ENCODE results near the gene SNX25. TPM values are rescaled to one million over a fixed set of nuclear protein-coding genes. Genes with fewer than 3 reads are reported as not detected.

SNX25 gene
- total and polyA plus RNA-seq, 2 donors (not counting 1 experiment from before 2014, with no cell fraction given): 11.1 to 32.9 TPM

- H3K4me2 ChIP-seq (ENCODE audit: extremely low read depth, insufficient read depth, low read length): no peak overlapping the region
- H3K9ac ChIP-seq (ENCODE audit: insufficient read depth, low read length): no peak overlapping the region
- H3K36me3 ChIP-seq (ENCODE audit: control insufficient read depth, insufficient read depth, low read length): no peaks in the 10 kb centered on the region
- no peak for DNase-seq (ENCODE audit: low read depth in 2 of 2)
- no peaks in the 10 kb centered on the region for H3K27me3 ChIP-seq (ENCODE audit: control insufficient read depth, insufficient read depth, low read length)
- no peaks in the 10 kb centered on the region for H3K79me2 ChIP-seq (ENCODE audit: control insufficient read depth, insufficient read depth, low read length)
- no peaks in the 10 kb centered on the region for H3K9me3 ChIP-seq (ENCODE audit: control insufficient read depth, insufficient read depth, low read depth, low read length)
- no peak overlapping the region for H2AFZ ChIP-seq (ENCODE audit: low read length)
- no peak overlapping the region for H3K27ac ChIP-seq (ENCODE audit: insufficient read depth, low read length)
- TF ChIP-seq EZH2 (IDR thresholded peaks at IDR 0.05; ENCODE audit: low read length, missing control alignments): no peak
- no peak for TF ChIP-seq CTCF (conservative IDR thresholded peaks at IDR 0.05 in 1 of 2, IDR thresholded peaks at IDR 0.05 in 1 of 2; ENCODE audit: low read depth in 1 of 2, low read length in 2 of 2)
- no peaks in the 10 kb centered on the region for H4K20me1 ChIP-seq (ENCODE audit: control insufficient read depth, extremely low read depth, insufficient read depth, low read length)
- H3K4me3 ChIP-seq (replicated peaks in 1 of 4; ENCODE audit: control extremely low read depth in 1 of 4, insufficient read depth in 1 of 4, low read depth in 3 of 4, low read length in 4 of 4): no peak overlapping the region
- H3K4me1 ChIP-seq (ENCODE audit: control insufficient read depth, extremely low read depth, insufficient read depth, low read length): no peaks in the 10 kb centered on the region
Measured at GRCh38 chr4:185341377-185341776, 132.0 kb downstream of the SNX25 start.

- H2AFZ ChIP-seq (ENCODE audit: low read length): no peak overlapping the region
- no peaks in the 10 kb centered on the region for H3K4me1 ChIP-seq (ENCODE audit: control insufficient read depth, extremely low read depth, insufficient read depth, low read length)
- no peaks in the 10 kb centered on the region for H3K27me3 ChIP-seq (ENCODE audit: control insufficient read depth, insufficient read depth, low read length)
- no peak overlapping the region for H3K9ac ChIP-seq (ENCODE audit: insufficient read depth, low read length)
- no peaks in the 10 kb centered on the region for H3K36me3 ChIP-seq (ENCODE audit: control insufficient read depth, insufficient read depth, low read length)
- no peaks in the 10 kb centered on the region for H3K79me2 ChIP-seq (ENCODE audit: control insufficient read depth, insufficient read depth, low read length)
- no peak overlapping the region for H3K27ac ChIP-seq (ENCODE audit: insufficient read depth, low read length)
- DNase-seq (ENCODE audit: low read depth in 2 of 2): no peak
- no peaks in the 10 kb centered on the region for H3K9me3 ChIP-seq (ENCODE audit: control insufficient read depth, insufficient read depth, low read depth, low read length)
- no peak overlapping the region for H3K4me3 ChIP-seq (replicated peaks in 1 of 4; ENCODE audit: control extremely low read depth in 1 of 4, insufficient read depth in 1 of 4, low read depth in 3 of 4, low read length in 4 of 4)
- no peak overlapping the region for H3K4me2 ChIP-seq (ENCODE audit: extremely low read depth, insufficient read depth, low read length)
- no peaks in the 10 kb centered on the region for H4K20me1 ChIP-seq (ENCODE audit: control insufficient read depth, extremely low read depth, insufficient read depth, low read length)
- TF ChIP-seq EZH2 (IDR thresholded peaks at IDR 0.05; ENCODE audit: low read length, missing control alignments): no peak
Measured at GRCh38 chr4:185341841-185342240, 132.4 kb downstream of the SNX25 start.

GRCh38 chr4:185343726-185344581 is 134.6 kb downstream of the SNX25 start:
- H2AFZ ChIP-seq (ENCODE audit: low read length): no peak overlapping the region
- H3K9ac ChIP-seq (ENCODE audit: insufficient read depth, low read length): no peak overlapping the region
- H3K27ac ChIP-seq (ENCODE audit: insufficient read depth, low read length): no peak overlapping the region
- no peaks in the 10 kb centered on the region for H4K20me1 ChIP-seq (ENCODE audit: control insufficient read depth, extremely low read depth, insufficient read depth, low read length)
- no peak overlapping the region for H3K4me3 ChIP-seq (replicated peaks in 1 of 4; ENCODE audit: control extremely low read depth in 1 of 4, insufficient read depth in 1 of 4, low read depth in 3 of 4, low read length in 4 of 4)
- no peak overlapping the region for H3K4me2 ChIP-seq (ENCODE audit: extremely low read depth, insufficient read depth, low read length)
- peak in 1 of 2 donors; percentile 71 for DNase-seq (ENCODE audit: low read depth in 2 of 2)
- H3K36me3 ChIP-seq (ENCODE audit: control insufficient read depth, insufficient read depth, low read length): no peaks in the 10 kb centered on the region
- H3K79me2 ChIP-seq (ENCODE audit: control insufficient read depth, insufficient read depth, low read length): no peaks in the 10 kb centered on the region
- TF ChIP-seq CTCF (conservative IDR thresholded peaks at IDR 0.05 in 1 of 2, IDR thresholded peaks at IDR 0.05 in 1 of 2; ENCODE audit: low read depth in 1 of 2, low read length in 2 of 2) (no peak), EZH2 (IDR thresholded peaks at IDR 0.05; ENCODE audit: low read length, missing control alignments) (no peak)
- no peaks in the 10 kb centered on the region for H3K4me1 ChIP-seq (ENCODE audit: control insufficient read depth, extremely low read depth, insufficient read depth, low read length)
- H3K27me3 ChIP-seq (ENCODE audit: control insufficient read depth, insufficient read depth, low read length): no peaks in the 10 kb centered on the region
- H3K9me3 ChIP-seq (ENCODE audit: control insufficient read depth, insufficient read depth, low read depth, low read length): no peaks in the 10 kb centered on the region
